GM19025 (cell line): ENCODE data around the gene C2orf72.
"Not testable (repeated sequence)": the region's sequence is repeated elsewhere in the genome, so short reads cannot be mapped to it uniquely, and the experiment has no call there.

Experiments used
- ATAC-seq: cut with Tn5 transposase; IDR thresholded peaks from one replicate; pipeline ENCODE4 v1.9.1; 2021; ENCODE audit warnings: mild to moderate bottlenecking, low read depth, moderate library complexity; ENCODE audit not compliant: unreplicated experiment

Gene C2orf72

GRCh38 chr2:231012463-231012862 lies 24.9 kb upstream of the C2orf72 start:
- no peak for ATAC-seq

GRCh38 chr2:231013820-231014219 lies 23.5 kb upstream of the C2orf72 start:
- no peak for ATAC-seq

- no peak for ATAC-seq
Measured at GRCh38 chr2:231015478-231015877, 21.8 kb upstream of the C2orf72 start.

- ATAC-seq, result no peak
Measured at GRCh38 chr2:231015926-231016325, 21.4 kb upstream of the C2orf72 start.

DNA sequence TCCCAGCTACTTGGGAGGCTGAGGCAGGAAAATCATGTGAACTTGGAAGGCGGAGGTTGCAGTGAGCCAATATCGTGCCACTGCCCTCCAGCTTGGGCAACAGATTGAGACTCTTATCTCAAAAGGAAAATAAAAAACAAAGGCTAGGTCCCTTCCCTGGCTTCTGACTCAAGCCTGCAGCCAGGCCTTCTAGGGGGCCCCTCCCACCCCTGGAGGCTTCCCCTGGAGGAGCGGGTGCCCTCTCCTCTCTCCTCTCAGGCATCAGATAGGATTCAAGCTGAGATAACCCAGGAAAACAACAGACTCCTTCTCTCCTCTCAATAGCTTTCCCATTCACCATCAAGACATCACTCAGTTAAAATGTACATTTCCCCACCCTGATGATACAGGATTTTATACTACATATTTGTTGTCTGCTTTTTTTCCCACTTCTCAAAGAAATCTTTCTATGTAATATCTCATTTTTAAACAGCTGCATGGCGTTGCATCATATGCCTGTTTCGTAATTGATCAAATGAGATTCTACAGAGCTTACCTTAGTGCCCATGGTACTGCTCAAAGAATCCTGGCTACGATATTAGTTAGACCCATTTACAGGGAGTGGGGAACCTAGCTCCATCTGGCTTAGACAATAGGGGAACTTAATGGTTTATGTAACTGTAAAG lies 20.6 kb upstream of the C2orf72 start:
- ATAC-seq, result no peak

DNA sequence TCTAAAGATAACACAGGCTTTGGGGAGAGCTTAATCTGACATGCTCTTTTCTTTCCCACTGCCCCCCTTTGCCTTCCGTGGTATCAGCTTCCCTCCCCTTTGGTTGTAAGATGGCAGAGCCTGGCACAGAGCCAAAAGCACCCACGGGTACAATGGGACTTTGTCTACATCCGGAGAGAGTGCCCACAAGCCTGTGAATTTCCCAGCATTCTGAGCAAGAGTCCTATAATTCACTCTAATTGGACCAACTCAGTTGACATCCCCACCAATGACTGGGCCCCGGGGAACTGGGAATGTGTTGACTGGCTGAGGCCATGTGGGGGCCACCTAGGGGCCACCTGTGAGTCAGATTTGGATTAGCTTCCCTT lies 20.1 kb upstream of the C2orf72 start:
- ATAC-seq, result no peak

GRCh38 chr2:231018184-231018583 lies 19.1 kb upstream of the C2orf72 start:
- ATAC-seq, result no peak

DNA sequence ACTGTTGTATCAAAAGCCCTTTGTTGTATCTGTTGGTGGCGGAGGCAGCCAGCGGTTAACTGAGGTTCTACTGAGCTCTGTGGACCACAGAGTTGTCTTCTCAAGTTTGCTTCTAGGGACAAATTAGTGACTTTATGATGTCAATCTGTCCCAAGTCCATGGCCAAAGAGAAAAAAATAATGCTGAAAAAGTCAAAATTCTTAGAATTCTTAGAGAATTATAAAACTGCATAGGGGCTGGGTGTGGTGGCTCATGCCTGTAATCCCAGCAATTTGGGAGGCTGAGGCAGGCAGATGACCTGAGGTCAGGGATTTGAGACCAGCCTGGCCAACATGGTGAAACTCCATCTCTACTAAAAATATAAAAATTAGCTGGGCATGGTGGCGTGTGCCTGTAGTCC lies 12.3 kb upstream of the C2orf72 start:
- ATAC-seq, result not testable (repeated sequence)

- ATAC-seq, result no peak
Measured at GRCh38 chr2:231028889-231029288, 8.4 kb upstream of the C2orf72 start.

GRCh38 chr2:231029563-231029962 lies 7.8 kb upstream of the C2orf72 start:
- no peak for ATAC-seq

- no peak for ATAC-seq
Measured at GRCh38 chr2:231030725-231031124, 6.6 kb upstream of the C2orf72 start.

DNA sequence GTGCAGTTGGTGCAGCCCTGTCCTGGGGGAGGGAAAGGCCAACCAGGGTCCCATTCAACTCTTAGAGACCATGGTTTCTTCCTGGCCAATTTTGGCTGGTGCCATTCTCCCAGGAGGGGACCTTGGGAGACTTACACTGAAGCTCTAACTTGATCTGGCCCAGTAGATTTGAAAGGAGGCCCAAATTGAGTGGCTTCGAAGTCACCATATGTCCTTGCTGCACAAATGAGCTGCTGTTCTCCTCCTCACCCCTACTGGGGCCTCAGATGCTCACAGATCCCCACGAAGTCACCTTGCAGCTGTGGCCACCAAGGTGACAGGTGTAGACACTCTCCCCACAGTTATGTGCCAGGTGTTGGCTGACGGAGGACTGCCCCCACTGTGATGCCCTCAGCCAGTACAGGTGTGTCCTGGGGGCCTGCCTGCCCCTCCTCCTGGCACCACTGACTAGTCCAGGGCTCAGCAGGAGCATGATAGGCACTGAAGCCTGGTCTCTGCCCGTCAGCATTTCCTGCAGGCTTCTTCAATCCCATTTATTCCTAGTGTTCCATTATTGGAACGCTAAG lies 4.7 kb upstream of the C2orf72 start:
- no peak for ATAC-seq

DNA sequence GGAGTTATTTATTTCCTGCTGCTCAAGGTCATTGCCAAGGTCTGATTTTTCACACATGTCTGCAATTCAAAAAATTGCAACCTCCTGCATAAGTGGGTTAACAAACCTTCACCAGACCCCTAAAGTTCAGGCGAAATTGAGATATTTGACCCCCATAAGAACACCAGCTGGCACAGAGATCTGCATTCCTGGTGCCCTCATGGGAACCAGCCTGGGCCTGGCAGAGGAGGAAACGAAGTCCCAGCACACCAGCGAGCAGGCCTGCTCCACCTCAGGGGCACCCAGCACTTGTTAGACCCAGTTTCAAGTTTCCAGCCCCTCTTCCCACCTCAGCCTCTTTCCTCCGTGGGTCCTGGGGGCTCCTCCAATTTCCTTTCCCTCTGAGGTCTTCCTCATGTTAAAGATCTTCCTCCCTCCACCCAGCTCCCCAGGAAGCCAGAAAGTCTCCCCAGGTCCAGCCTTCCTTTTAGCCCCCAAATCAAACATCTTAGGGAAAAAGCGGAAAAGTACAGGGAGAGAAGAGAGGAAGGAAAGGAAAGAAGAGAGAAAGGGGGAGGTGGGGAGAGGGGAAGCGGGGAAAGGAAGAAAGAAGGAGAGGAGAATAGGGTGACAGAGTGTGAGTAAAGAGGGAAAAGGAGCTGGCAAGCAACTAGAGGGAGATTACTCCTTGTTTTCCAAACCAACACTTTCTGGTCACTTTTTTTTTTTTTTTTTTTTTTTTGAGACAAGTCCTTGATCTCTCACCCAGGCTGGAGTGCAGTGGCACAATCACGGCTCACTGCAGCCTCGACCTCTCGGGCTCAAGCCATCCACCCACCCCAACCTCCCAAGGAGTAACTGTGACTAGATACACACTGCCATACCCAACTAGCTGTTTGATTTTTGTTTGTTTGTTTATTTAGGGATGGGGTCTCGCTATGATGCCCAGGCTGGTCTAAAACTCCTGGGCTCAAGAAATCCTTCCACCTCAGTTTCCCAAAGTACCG lies 3.9 kb upstream of the C2orf72 start:
- no peak for ATAC-seq

- no peak for ATAC-seq
Measured at GRCh38 chr2:231034291-231034882, 2.9 kb upstream of the C2orf72 start.

DNA sequence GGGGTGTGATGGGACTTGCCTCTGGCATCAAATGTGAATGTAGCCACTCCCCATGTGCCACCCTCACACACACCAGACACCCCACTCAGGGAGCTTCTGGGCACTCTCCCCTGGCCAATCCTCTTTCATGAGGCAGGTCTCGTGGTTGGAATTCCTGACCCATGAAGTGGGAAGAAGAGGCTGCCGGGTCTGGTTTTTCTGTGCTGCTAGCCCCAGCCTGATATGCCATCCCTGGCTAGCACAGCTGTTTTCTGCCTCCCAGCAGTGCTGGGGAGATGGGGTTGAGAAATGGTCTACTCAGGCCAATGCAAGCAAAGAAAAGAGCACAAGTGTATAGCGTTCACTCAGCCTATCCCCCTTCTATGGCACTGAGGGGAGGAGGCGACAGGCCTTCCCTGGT lies 1.2 kb upstream of the C2orf72 start:
- ATAC-seq, result no peak

DNA sequence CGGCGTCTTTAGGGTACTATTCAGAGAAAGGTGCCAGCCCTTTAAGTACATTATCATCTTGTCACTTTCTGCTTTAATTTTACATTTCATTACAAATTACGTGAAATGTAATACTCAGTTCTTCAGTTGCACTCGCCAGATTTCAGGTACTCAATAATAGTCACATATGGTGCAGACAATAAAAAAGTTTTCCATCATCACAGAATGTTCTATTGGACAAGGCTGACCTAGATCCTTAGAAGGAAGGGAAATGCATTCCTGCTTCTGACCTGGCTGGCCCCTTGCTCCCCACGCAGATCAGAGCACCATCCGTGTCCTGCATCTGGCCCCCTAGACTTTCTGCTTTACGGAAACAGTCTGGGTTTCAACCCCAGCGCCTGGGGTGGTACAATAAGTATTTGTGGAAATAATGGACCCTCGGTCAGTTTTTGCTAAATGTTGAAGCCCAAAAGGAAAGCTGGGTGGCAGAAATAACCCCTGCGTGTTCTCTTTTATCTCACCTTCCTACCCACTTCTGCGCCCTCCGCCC lies 681 bp upstream of the C2orf72 start:
- ATAC-seq, result no peak

- ATAC-seq, result no peak
Measured at GRCh38 chr2:231037731-231038482, 584 bp downstream of the C2orf72 start.

- ATAC-seq, result no peak
Measured at GRCh38 chr2:231038483-231039293, 1.4 kb downstream of the C2orf72 start.

GRCh38 chr2:231039294-231039664 lies 2.0 kb downstream of the C2orf72 start:
- ATAC-seq, result no peak
